GM19467 (cell line): Measurements from ENCODE around the gene PNPLA7.

Source experiments
- ATAC-seq: cut with Tn5 transposase; IDR thresholded peaks from one replicate; pipeline ENCODE4 v1.9.1; 2021; ENCODE audit warnings: mild to moderate bottlenecking, moderate library complexity; ENCODE audit not compliant: unreplicated experiment

PNPLA7 gene

DNA sequence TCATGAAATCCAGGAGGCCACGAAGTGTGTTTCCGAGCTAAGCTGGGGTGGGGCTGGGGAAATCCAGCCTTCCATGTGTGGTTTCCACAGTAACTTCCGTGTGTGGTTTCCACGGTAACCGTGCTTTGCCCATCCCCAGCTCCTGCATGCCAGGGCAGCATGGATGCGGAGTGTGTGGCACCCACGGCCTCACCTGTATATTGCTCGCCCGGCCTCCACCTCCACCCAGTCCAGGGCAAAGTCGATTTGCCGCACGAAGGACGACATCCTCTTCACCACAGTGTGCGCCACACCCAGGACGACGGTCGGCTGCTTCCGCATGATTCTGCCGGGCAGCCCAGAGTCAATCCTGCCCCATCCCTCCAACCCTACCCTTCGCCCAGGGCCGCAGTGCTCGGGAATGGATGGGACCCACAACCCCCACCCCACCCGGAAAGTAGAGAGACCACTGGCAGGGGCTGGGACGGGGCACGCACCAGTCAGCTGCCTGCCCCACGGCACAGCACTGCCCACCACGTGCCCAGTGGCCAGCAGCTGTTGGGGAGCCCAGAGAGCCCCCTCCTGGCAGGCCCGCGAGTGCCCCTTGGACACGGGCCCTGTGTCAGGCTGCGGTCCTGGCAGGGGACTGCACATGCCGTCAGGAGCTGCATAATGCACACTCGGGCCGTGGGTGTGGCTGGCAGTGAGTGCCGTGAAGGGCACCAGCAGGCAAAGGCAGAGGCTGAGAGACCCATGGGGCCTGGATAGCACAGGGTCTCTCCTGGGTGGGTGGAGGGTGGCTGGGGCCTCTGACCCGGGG lies 52.1 kb downstream of the PNPLA7 start:
- no peak for ATAC-seq

DNA sequence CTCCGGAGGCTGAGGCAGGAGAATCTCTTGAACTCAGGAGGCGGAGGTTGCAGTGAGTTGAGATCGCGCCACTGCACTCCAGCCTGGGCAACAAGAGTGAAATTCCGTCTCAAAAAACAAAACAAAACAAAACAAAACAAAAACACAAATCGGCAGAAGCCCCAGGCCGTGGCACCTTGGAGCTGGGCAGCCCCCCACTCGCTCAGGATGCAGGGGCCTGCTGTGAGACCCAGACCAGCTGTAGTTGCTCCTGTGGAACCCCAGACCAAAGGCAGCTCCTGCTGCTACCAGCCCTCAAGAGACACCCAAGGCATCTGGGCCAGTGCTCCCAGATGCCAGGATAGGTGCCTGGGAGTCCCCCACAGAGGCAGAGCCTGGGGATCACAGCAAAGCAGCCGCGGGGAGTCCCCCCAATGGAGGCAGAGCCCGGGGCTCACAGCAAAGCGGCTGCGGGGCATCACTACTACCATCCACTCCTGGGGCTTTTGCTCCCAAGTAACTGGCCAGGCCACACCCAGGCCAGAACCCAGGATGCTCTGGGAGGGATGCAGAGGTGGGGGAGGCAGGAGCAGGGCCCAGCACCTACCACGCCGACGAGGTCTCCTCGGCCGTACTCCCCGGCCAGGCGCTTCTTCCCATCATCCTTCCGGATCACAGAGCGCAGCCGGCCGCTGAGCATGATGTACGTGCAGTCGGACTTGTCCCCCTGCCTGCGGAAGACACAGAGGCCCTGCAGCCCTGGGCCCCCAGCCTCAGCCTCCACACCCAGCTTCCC lies 53.4 kb downstream of the PNPLA7 start:
- ATAC-seq, result no peak

DNA sequence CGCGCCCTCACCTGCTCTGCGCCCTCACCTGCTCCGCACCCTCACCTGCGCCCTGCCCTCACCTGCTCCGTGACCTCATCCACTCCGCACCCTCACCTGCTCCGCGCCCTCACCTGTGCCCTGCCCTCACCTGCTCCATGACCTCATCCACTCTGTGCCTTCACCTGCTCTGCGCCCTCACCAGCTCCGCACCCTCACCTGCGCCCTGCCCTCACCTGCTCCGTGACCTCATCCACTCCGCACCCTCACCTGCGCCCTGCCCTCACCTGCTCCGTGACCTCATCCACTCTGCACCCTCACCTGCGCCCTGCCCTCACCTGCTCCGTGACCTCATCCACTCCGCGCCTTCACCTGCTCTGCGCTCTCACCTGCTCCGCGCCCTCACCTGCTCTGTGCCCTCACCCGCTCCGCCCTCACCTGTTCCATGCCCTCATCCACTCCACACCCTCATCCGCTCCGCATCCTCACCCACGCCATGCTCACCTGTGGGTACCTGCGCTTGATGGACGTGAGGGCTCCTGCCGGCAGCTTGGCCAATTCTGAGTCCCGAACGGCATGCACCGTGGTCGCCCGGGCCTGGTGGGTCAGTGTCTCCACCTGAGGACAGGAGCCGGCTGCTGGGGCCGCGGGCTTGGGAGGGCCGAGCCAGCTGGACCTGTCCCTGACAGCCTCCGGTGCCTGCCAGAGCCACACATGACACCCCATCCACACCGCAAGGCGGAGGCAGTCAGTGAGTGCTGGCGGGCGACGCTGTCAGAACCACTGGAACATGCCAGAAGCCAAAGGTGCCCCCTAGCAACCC lies 55.5 kb downstream of the PNPLA7 start:
- no peak for ATAC-seq

DNA sequence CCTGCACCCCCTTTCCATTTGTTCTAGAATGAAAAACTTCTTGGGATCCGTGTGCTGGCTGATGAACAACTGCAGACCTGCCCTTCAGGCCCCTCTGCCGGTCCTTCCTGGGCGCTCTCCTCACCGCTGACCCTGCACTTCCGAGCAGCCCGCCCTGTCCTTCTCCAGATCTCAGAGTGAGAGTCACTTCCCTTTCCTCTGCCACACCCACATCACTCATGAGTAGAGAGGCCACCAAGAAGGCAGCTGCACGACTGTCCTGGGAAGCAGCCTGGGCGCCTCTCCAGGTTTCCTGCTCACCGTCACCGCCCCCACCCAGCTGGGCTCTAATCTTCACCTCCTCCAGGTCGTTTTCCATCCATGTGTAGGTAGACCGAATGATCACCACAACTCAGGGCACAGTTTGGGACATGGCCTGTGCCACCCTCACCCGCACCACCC lies 56.1 kb downstream of the PNPLA7 start:
- no peak for ATAC-seq

DNA sequence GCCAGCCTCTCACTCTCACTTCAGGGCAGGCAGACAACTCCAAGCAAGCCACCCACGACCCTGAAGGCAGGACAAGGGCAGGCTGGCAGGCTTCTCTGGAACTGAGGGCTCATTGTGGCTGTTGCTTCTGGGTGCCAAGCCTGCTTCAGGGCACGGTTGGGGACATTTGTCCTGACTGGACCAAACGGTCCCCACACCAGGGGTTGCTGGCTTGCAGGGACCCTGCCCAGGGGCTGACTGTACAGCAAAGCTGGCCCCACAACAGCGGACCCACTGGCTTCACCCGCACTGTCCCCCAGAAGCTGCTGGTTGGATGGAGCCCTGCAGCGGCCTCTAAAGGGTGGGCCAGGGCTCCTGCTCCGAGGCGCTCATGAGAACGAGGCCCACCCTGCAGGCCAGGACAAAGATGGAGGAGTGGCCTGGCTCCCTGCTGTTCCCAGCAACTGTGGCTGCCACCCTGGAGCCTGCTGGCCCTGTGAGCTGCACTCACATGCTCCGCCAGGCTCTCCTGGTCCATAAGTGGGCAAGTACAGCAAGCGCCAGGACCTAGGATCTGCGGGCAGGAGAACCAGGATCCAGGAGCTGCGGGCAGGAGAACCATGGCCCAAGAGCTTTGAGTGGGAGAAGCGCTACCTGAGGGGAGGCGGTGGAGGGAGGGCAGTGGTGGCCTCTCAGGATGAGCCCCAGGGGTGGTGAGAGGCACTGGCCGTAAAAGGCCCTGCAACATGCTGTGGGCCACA lies 56.7 kb downstream of the PNPLA7 start:
- no peak for ATAC-seq

DNA sequence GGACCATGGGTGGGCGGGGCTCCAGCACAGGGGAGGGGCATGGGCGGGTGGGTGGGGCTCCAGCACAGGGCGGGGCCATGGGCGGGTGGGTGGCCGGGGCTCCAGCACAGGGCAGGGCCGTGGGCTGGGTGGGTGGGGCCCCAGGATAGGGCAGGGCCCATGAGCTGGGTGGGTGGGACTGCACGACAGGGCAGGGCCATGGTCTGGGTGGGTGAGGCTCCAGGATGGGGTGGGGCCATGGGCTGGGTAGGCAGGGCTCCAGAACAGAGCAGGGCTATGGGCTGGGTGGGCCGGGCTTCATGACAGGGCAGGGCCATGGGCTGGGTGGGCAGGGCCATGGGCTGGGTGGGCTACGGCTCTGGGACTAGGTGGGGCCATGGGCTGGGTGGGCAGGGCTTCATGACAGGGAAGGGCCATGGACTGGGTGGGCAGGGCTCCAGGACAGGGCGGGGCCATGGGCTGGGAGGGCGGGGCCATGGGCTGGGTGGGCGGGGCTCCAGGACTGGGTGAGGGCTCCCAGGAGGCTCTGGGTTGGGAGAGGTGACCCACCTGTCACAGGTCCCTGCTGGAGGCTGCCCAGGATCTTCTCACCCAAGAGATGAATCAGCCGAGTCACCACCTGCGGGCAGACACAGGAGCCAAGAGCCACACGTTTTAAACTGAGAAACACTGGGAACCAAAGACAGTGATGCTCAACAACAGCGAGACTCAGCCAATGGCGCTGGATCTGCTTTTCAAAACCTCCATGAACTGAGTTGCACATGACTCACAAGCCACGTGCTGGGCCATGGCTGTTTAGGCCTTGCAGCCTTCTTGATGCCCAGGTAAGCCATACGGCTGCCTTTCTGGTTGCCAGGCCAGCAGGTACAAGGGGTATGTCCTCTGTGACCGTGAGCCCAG lies 57.5 kb downstream of the PNPLA7 start:
- no peak for ATAC-seq

DNA sequence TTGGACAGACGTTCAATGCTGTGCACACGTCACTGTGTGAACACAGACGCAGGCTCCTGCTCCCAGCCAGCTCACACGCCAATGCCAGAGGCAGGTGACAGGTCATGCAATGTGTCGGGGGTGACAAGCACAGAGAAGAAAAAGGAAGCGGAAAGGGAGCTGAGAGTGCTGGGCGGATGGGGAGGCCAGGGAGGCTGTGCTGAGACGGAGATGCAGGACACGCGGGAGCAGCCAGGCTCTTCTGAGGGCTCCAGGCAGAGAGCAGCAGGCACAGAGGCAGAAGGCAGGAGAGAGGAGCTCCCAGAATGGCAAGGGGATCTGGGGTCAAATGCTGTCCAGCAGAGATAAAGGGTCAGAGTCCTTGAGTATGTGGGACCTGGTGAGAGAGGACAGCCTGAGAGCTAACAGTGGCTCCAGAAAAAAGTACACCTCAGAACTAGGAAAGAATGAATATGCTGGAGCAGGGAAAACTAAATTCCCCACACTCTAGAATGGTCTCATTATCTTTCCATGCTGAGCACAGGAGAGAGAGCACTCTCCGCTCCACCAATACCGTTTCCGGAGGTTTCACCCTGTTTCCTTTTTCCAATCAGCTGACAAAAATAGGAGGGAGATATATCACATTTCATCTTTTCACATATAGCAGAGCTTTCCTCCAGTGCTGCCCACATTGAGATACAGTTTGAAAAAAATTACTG lies 58.3 kb downstream of the PNPLA7 start:
- ATAC-seq, result no peak

DNA sequence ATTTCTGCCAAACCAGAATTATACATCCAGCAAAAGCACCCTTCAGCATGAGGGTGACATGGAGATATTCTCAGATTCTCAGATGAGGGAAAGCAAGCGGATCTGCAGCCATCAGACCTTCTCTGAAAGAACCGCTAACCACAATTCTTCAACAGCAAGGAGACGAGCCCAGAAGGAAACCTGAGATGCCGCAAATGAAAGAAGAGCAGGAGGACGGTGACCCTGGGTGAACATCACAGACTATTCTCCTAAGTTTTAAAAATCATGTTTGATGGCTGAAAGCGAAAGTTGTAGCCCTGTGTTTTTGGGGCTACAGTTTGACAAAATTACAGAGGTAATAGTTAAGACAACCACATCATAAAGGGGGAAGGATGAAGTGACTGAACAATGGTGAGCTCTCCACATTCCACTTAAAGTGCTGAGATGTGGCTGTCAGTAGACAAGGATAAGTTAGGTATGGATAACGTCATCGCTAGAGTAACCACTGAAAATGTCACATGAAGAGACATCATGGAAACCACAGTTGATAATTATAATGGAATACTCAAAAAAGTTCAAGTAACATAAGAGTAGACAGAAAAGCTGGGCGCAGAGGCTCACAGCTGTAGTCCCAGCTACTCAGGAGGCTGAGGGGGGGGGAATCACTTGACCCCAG lies 59.5 kb downstream of the PNPLA7 start:
- no peak for ATAC-seq

DNA sequence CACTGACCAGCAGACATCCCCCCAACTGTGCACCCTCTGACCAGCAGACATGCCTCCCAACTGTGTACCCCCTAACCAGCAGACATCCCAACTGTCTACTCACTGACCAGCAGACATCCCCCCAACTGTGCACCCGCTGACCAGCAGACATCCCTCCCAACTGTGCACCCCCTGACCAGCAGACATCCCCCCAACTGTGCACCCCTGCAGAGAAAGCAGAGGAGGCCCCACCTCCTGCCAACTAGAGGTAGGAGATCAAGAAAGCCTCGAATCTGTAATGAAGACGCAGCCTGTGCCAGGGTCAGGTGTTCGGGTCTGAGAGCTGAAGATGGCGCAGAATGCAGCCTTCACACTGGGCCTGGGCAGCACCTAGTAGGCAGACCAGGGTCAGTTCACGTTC lies 61.3 kb downstream of the PNPLA7 start:
- no peak for ATAC-seq

DNA sequence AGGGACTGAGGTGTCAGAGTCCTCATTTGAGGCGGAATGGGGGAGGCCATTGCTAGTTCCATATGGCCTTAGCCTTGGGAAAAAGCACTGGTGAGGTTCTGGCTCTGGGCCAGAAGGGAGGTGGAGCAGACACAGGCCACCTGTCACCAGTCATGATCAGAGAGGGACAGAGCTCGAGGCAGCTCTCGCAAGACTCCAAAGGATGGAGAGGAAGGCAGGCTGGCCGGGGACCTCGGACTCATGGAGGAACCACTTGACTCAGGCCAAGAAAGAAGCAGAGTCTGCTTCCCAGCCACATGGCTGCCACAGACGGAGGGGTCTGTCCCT lies 61.9 kb downstream of the PNPLA7 start:
- ATAC-seq, result no peak

DNA sequence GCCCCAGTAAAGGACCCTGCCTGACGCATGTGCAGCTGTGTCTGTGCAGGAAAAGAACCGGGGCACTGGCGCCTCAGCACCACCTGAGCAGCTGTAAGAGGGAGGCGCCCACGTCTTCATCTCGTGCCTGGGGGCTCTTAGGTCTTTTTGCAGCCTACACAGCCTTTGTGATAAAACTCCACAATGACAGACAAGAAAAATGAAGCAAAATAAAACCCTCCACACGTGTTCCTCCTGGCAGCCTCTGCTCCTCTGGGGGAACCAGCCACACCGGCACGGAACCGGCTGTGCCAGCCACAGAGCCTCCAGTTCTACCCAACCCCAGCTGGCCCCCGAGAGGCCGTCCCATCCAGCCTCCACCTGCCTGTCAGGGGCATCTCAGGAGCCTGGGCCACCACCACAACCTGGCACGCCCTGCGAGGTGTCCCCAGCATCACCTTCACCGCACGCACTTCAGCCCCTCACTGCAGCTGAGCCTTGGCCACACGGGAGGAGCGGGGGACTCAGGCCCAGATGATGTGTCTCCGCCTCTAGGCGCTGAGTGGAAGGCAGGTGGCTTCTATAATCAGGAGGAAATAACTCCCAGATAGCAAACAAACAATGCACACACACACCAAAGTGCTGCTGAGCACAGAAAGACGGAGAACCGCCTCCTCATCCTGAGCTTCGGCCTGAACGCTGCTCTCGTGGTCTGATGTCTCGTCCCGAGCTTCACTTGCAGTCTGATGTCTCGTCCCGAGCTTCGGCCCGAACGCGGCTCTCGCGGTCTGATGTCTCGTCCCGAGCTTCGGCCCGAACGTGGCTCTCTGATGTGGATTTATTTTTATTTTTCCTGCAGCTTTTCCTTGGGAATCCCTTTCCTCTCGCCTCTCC lies 62.5 kb downstream of the PNPLA7 start:
- ATAC-seq, result no peak

DNA sequence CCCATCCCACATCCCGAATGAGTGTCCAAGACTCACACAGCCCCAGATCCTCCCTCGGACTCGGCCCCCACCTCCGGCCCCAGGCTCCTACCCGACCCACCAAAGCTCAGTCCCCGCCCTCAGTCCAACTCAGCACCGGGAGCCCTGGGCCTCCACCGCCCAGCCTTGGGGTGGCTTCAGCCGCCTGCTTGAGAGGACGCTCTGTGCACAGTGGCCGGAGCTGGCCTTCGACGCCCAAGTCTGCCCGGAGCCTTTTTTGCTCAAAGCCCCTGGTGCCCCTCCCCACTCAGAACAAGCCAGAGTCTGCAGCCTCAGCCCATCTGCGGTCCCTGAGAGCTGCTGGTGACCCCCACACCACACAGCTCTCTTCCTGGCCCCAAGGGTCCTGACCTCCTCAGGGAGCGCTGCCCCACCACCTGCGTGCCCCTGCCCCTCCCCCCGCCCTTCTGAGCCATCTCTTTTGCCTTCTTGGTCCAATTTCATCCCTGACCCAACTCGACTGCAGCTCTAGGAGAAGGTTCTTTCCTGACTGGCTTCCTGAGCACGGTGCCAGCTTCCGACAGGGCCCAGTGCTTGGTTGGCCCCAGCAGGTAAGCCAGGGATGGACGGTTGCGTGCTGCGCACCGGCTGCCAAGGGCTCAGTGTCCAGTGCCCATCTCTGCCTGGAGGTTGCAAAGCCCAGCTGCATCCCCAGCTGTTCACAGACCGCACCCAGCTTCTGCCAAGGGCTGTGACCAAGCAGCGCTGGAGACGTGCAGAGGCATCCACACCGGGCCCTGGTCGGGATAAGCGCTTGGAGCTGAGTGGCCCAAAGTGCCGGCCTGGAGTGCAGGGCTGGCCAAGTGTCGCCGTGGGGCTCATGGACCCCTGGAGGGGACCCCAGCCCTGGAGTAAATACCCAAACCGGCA lies 63.4 kb downstream of the PNPLA7 start:
- no peak for ATAC-seq

DNA sequence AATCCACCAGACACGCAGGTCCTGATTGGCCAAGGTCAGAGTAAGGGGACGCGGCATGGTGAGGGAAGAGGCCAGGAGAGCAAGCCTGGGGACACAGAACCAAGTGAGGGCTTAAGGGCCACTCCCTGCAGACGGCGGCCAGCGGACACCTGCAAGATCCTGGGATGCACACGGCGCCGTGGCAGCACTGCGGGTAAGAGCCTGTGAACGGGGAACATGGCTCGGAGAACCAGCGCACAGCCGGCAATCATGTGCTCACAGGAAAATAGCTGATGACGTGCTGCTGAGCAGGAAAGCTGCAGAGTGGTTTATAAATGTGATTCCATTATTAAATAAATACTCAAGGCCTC lies 64.1 kb downstream of the PNPLA7 start:
- no peak for ATAC-seq

DNA sequence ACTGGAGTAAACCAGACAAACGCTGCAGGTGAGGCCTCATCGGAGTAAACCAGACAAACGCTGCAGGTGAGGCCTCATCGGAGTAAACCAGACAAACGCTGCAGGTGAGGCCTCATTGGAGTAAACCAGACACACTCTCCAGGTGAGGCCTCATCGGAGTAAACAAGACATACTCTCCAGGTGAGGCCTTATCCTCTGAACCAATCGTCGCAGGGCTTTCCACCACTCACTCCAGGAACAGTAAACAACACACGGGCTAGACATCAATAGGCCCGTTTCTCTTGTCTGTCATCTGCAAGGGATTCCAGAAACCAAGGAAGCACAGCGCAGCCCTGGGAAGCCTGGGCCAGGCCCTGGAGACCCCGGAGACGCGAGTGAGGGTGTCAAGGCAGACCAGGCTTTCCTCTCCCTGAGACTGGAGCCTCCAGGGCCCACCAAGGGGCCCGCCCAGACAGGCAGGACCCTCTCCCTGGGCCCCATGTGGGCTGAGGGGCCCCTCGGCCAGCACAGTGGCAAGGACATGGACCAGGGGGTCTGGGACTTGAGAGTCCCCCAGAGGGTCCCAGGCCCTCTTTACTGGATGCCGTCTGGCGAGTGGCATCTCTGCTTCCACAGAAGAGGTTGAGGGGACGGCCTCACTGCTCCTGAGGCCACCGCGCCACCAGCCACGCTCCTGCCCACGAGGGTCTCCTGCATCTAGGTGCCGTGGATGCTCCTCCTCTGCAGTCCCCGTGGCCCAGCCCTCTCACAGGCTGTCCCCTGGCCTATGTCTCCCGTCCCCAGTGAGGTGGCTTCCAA lies 64.7 kb downstream of the PNPLA7 start:
- ATAC-seq, result no peak

DNA sequence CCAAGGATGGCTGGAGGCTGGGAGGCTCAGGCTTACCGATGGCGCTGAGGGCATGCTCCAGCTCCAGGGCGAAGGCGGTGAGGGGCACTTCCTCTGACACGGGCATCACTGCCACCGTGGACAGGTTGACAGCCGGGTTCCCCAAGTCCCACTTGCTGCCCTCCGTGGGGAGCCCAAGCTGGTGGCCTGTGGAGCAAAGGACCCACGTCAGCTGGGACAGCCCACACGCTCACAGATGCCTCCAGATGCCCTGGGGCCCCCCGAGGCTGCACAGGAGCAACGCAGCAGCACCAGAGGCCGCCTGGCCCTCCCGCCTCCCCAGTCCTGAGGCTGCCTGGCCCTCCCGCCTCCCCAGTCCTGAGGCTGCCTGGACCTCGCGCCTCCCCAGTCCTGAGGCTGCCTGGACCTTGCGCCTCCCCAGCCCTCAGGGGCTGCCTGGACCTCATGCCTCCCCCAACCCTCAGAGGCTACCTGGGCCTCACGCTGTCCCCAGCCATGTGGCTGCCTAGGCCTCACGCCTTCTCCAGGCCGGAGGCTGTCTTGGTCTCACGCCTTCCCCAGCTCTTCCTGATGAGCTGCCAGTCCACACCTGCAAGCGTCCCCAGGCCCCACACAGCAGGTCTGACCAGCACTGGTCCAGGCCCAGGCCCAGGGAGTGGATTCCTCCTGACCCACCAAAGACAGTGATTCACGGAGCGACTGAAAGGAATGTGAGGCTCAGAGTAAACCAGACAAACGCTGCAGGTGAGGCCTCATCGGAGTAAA lies 65.5 kb downstream of the PNPLA7 start:
- no peak for ATAC-seq
